ENCODE results near the gene PHKA2.

GRCh38 chrX:18899796-18900380 is 84.0 kb downstream of the PHKA2 start:
- TF ChIP-seq CTCF (IDR thresholded peaks at IDR 0.05; ENCODE audit: low read depth, low read length) (peak; percentile 12; the same call in 1 of the 2 replicates), EZH2phosphoT487 (IDR thresholded peaks at IDR 0.05; ENCODE audit: low read depth) (no peak)

Measured in OCI-LY3 (cell line).